ENCODE data around the gene PPDPF. TPM values are rescaled to one million over a fixed set of nuclear protein-coding genes. Genes with fewer than 3 reads are reported as not detected.

Gene PPDPF
- total RNA-seq, 2 donors from 2014 or later = 138 to 185 TPM

DNA sequence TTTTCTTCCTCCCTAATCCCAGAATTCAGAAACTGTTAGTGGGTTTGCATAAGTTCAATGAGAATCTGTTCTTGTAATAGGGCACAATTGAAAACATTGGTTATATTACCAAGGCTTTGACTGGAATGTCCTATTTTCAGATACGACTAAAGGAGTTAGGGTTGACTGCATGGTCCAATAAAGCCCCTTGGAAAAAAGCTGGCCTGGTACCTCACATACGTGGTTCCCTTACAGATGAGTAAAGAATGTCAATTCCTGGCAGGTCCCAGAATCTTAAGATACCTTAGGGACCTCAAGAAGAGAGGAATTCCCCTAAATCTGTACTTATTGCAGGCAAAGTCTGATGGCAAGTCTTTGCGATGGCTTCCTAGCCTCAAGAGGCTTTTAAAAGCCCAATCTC, 4.6 kb downstream of the PPDPF start:
- no peak for DNase-seq (ENCODE audit: low spot score)
- TF ChIP-seq, protein P1, sequence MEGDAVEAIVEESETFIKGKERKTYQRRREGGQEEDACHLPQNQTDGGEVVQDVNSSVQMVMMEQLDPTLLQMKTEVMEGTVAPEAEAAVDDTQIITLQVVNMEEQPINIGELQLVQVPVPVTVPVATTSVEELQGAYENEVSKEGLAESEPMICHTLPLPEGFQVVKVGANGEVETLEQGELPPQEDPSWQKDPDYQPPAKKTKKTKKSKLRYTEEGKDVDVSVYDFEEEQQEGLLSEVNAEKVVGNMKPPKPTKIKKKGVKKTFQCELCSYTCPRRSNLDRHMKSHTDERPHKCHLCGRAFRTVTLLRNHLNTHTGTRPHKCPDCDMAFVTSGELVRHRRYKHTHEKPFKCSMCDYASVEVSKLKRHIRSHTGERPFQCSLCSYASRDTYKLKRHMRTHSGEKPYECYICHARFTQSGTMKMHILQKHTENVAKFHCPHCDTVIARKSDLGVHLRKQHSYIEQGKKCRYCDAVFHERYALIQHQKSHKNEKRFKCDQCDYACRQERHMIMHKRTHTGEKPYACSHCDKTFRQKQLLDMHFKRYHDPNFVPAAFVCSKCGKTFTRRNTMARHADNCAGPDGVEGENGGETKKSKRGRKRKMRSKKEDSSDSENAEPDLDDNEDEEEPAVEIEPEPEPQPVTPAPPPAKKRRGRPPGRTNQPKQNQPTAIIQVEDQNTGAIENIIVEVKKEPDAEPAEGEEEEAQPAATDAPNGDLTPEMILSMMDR (IDR thresholded peaks at IDR 0.05) = no peak

DNA sequence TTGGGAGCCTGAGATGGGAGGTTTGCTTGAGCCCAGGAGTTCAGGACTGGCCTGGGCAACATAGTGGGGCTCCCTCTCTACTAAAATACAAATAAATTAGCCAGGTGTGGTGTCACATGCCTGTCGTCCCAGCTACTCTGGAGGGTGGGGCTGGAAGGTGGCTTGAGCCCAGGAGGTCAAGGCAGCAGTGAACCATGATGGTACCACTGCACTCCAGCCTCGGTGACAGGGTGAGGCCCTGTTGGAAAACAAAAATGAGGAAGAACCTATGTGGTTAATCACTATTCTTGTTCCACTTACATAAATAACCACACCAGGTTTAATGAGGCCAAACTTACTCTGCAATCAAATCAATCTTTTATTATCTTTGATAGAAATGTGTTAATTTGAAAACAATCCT, 5.4 kb downstream of the PPDPF start:
- no peak overlapping the region for H3K27ac ChIP-seq
- no peaks in the 10 kb centered on the region for H3K27me3 ChIP-seq
- H3K4me1 ChIP-seq = peaks cover 0 to 22% of the 10 kb centered on the region in 2 donors
- no peak for DNase-seq (ENCODE audit: low spot score)
- no peaks in the 10 kb centered on the region for H3K36me3 ChIP-seq
- TF ChIP-seq, protein P1 (IDR thresholded peaks at IDR 0.05) = no peak
- H3K9me3 ChIP-seq = no peaks in the 10 kb centered on the region
- no peak overlapping the region for H3K4me3 ChIP-seq

More for the DNA sequence above, 4.6 kb downstream of the PPDPF start:
- Histone ChIP-seq H3K27ac (no peak overlapping the region), H3K4me3 (no peak overlapping the region), H3K36me3 (no peaks in the 10 kb centered on the region), H3K9me3 (no peaks in the 10 kb centered on the region), H3K4me1 (peaks cover 0 to 22% of the 10 kb centered on the region in 2 donors), H3K27me3 (no peaks in the 10 kb centered on the region)

DNA sequence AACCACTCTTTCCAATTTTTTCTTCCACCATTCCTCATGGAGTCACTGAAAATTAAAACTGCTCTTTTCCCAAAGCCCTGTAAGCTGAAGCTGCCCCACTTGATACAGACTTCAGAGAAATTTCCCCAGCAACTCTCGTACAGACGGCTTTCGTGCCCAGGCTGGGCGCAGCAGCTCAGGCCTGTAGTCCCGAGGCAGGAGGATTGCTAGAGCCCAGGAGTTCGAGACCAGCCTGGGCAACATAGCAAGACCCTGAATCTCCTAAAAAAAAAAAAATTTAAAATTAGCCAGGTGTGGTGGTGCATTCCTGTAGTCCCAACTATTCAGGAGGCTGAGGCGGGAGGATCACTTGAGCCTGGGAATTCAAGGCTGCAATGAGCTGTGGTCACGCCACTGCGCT, 6.6 kb downstream of the PPDPF start:
- TF ChIP-seq, protein P1 (IDR thresholded peaks at IDR 0.05) = no peak
- H3K36me3 ChIP-seq = no peaks in the 10 kb centered on the region
- H3K27ac ChIP-seq = no peak overlapping the region
- H3K4me1 ChIP-seq = peaks cover 0 to 11% of the 10 kb centered on the region in 2 donors
- no peaks in the 10 kb centered on the region for H3K9me3 ChIP-seq
- no peaks in the 10 kb centered on the region for H3K27me3 ChIP-seq
- no peak overlapping the region for H3K4me3 ChIP-seq
- no peak for DNase-seq (ENCODE audit: low spot score)

DNA sequence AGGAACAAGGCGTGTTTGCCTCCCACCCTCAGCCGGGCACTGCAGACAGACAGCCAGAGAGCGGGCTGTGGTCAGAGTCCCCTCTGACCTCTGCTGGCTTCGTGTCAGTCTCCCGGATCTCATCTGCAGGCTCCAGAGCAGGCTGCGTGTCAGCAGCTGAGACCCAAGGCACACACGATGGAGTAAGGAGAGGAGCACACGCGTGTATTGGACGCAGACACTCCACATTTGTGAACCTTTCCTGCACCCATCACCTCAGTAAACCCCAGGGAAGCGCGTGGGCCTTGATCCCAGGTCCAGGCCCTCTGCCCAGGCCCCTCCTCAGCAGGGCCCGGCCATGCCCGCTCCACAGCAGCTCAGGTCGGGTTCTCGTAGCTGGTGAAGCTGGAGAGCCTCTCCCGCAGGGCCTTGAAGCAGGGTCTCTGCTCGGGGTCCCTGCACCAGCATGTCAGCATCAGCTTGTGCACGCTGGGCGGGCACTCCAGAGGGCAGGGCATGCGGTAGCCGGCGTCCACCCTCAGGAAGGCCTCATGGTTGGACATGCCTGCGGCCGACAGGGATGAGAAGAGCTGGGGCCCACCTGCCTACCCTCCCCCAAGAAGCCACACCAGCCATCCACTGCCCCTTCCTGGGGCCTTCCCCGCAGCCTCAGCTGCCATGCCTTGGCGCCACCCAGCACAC, 8.8 kb downstream of the PPDPF start:
- Histone ChIP-seq H3K27ac (no peak overlapping the region), H3K36me3 (no peaks in the 10 kb centered on the region), H3K9me3 (no peaks in the 10 kb centered on the region), H3K4me3 (no peak overlapping the region), H3K27me3 (no peaks in the 10 kb centered on the region), H3K4me1 (no peaks in the 10 kb centered on the region)
- TF ChIP-seq, protein P1 (IDR thresholded peaks at IDR 0.05) = no peak
- no peak for DNase-seq (ENCODE audit: low spot score)

DNA sequence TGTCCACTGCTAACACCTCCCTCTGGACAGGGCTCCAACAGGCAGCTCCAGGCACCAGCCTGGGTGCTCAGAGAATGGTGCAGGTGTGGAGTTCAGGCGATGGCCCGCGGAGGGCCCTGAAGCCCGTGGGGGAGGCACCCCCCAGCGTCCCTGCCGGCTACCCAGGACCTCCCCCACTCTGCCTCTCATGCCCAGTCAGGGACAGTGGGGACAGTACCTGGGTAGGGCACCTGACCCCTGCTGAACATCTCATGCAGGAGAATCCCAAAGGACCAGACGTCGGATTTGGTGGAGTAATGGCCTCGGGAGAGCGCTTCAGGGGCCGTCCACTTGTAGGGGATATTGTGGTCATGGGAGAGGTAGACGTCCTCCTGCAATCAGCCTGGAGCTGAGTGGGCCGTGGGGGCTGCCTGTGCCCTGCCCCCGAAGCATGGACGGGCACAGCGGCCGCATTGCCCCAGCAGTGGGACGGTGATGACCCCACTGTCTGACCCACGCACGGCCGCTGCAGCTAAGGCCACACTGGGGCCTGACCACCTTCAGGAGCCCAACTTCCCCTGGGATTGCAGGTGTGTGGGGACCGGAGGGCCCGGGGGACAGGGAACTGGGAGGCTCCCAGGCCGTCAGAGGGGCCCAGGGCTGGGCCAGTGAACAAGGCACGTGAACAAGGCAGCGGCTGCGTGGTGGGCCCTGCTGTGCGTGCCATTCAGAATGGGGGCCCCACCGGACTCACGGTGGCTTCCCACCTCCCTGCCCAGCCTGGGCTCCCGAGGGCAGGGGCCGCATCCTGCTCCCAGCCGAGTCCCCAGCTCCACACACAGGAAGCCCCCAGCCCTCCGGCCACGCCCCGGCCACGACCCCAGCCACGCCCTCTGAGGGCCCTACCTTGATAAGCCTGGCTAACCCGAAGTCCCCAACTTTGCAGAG, 9.6 kb downstream of the PPDPF start:
- no peaks in the 10 kb centered on the region for H3K4me1 ChIP-seq
- DNase-seq (ENCODE audit: low spot score) = no peak

More for the DNA sequence above, 9.6 kb downstream of the PPDPF start:
- no peak overlapping the region for H3K4me3 ChIP-seq
- no peak overlapping the region for H3K27ac ChIP-seq
- no peaks in the 10 kb centered on the region for H3K27me3 ChIP-seq
- no peaks in the 10 kb centered on the region for H3K9me3 ChIP-seq
- no peaks in the 10 kb centered on the region for H3K36me3 ChIP-seq
- TF ChIP-seq, protein P1 (IDR thresholded peaks at IDR 0.05) = no peak

All from right atrium auricular region (tissue), 2 donors.